HG02623 (cell line): Measurements from ENCODE around the gene PGAM2.
"Not testable (repeated sequence)": the region's sequence is repeated elsewhere in the genome, so short reads cannot be mapped to it uniquely, and the experiment has no call there.

ENCODE experiments used
- ATAC-seq: cut with Tn5 transposase; IDR thresholded peaks from one replicate; pipeline ENCODE4 v1.9.1; 2021; ENCODE audit warnings: moderate library complexity; ENCODE audit not compliant: unreplicated experiment

Gene PGAM2

DNA sequence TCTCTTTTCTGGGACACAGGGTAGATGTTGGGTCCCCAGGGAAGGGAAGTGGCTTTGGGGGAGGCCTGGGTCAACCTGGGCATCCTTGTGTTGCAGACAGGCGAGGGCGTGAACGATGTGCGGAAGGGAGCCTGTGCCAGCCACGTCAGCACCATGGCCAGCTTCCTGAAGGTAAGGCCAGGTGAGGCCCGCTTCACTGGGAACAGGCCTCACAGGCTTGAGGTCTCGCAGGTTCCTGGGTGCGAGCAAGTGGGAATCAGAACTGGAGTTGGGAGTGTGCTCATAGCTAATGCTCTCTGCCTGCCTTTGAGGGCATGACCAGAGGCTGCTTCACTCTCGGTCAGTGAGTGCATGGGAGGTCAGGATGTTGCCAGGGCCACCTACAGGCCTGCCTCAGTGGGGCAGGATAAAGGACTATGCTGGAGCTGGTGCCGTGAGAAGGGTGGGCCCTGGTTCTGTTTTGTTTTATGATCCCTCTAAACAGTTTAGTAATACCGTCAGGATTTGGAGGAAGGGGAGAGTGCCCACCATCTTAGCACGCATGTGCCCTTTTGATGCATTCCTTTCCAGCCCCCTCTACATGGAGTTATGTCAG, 12.5 kb downstream of the PGAM2 start:
- no peak for ATAC-seq

DNA sequence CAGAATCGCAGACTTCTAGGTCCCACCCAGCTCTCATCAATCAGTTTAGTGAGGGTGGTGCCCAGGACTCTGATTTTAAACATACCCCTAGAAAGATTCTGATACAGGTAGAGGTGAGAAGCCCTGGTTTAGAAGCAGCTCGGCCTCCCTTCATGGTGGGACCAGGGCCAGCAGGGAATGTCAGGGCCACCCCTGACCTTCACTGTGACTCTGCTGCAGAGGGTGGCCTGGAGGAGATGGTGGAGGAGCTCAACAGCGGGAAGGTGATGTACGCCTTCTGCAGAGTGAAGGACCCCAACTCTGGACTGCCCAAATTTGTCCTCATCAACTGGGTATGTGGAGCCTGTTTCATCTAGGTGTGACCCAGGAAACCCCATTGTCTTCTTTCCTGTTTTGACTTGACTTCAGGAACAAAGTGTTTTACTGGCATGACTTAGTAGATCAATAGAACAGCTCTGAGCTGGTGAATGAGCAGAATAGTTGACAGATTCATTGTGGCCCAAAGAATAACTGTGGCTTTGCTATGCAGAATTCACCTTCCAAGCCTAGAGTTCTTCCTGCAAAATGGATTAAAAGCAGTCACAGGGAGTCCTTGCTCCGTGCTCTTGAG, 13.7 kb downstream of the PGAM2 start:
- ATAC-seq: no peak

DNA sequence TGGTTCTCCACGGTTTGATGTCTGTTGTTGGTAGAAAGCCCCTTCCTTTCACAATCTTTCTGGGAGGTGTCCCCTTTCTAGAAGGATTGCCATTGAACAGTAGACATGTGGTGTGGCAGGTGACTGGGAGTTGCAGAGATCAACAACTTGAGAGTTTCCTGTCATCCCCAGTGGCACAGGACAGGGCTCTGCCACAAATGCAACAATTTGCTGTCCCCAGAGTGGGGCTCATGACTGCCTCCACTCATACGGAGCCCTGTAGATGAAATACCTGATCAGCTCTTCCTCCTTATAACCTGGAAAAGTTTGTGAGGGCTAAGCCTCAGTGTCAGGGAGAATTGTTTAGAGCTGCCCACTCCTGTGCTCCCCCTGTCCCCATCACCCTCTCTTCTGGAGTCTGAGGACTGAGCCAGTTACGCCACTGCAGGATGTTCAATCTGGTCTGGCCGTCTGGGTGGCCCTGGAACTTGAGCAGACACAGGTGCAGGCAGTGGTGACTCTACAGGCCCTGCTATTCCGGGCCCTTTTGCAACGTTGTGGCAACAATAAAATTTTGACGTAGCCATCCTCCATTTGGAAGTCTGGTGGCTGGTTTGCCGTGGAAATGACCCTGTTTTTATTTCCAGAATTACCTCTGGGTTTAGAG, 14.3 kb downstream of the PGAM2 start:
- ATAC-seq: no peak

DNA sequence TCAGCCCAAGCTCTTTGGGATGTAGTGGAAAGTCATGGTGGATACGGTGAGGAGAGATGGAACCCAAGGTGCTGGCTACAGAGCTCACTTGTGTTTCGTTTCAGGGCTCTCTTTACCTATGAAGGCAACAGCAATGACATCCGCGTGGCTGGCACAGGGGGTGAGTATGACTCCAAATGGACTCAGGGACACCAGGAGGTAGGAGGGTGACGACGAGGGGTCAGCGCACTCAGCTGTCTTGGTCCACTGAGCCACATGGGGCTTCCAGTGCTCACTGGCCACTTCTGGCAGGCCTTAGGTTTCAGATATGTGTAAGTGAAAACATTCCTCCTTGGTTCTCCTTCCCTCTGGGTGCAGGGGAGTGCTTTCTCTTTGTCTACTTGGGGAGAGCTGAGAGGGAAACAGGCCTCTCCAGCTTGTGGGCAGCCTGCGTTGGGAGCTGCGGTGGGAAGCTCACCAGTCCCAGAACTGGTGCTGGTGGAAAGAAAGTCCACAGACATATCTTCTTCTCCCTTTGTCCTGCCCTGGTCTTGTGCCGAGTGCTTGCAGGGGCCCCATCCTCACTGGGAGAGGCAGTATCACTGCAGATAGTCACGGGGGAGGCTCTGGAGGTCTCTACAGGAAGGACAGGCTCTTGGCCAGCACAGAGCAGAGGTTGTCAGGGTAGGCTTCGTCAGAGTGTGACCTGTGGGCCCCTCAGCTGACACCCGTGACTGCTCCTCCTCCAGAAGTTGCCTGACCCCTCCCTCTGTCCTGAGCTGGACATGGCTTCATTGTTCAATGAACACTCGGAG, 15.0 kb downstream of the PGAM2 start:
- no peak for ATAC-seq

DNA sequence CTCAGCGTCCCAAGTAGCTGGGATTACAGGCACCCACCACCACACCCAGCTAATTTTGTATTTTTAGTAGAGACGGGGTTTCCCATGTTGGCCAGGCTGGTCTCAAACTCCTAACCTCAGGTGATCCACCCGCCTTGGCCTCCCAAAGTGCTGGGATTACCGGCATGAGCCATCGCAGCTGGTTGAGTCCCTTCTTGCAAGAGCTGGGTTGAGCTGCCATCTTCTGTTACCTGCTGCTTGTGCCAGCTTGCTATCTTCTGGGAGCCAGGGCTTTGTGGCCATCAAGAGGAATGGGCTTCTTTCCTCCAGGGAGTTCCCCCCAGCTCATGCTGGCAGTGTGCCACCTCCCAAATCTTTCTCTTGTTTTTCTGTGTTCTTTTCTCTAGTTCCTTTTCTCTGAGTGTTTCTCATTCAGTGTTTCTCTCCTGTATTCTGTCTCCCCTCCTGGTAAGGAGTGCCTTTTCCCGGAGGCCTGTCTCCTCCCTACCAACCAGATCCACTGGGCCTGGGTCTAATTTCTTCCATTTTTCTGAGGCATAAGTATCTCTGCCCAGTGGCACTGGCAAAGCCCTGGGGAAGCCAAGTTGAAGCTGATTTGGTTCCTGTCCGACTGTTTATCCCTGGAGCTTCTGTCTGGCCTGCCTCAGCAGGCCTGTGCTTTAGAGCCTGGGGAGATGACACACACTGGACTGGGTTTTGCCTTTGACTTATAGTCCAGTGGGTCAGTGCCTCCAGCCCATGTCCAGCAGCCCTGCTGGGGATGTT, 17.2 kb downstream of the PGAM2 start:
- no peak for ATAC-seq

DNA sequence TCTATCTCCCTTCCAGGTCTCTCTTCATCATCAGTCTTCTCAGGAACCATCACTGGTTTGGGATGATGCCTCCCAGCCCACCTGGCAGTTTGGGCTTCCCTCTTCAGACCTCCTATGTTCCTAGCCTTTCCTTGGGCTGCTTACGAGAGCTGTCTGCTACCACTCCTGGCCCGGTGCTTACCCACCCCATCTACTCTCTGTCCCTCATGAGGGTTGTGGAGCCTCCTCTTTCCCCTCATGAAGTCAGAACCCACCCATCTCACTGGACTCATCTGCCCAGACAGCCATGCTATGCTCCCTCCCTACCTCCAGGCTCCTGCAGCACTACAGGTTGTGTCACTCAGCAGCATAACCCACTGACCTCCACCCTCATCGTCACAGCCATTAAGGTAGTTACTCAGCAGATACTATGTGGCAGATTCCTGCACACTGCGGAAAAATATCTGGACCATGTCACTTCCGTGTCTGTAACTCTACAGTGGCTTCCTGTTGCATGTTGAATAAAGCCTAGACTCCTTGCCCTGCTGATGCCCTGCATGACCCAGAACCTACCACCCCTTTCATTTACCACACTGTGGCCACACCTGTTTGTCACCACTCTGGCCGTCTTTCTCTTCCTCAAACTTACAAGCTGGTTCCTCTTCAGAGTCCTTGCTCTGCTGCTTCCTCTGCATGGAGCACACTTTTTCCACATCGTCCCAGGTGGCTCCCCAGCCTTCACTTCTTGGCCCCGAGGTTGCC, 18.9 kb downstream of the PGAM2 start:
- ATAC-seq: peak; percentile 56

DNA sequence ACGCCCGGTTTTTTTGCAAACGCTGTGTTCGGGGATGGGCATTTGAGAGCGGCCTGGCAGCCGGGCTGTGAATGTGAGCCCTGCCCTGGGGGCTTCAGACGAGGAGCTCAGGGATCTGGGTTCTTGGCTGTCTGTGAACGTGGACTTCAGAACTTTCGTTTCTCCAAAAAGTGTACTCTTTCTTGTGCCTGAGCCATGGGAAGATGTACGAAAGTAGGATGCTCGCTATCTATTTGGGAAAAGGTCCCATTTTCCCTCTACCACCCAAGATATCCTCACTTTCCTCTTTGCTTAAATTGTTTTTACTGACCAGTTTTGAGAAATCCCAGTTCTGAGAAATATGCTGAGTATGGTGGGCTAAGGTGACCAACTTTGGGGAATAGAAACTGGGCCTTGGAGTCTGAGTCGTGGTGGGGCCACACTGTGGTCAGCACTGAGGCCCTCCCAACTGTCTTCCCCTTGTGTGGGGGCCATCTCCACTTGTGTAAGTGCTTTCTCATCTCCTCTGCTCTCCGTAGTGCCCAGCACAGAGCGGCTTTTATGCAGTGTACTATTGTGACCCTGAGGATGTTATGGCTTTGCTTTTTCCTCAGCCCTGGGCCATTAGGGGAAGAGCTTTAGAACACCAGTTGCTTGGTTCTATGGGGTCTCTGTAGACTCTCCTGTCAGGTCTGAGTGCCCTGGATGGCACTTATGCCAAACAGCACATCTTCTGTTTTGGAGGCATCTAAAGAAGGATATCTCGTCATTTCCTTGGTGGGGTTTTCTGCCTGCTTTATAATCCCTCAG, 19.9 kb downstream of the PGAM2 start:
- no peak for ATAC-seq

DNA sequence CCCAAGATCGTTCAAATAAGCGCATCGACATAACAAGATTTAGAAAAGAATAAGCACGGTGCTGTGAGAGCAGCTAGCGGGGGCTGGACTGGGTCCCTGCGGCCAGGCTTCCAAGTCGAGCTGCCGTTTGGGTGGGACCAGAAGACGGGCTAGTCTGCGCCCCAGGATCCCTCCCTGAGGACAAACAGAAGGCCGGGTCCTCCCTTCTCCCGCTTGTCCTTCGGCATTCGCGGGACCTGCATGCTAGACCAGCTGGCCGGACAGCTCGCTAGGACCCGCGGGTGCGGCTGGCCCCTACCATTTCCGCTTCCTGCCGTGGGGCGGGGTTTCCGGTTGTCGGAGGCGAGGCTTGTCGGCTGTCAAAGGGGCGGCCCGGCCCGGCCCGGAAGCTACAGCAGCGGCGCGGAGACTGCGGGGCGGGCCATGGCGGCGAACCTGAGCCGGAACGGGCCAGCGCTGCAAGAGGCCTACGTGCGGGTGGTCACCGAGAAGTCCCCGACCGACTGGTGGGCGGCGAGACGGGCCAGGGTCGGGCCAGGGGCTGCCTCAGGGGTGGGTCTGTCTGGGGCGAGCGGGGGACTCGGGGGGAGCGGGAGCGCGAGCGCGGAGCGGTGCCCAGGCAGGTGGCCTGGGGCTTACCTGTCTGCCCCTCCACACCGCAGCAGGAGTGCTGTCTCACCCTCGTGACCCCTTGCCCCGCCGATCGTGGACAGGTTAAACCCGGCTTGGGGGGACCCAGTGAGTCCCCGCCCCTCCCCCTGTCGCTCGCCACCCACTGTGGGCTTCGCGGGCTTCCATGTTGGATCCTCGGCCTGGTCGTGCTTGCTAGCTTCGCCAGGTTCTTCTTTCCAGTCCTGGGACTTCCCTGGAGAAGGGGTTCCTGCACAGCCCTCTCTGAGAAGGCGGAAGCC, 20.8 kb downstream of the PGAM2 start, which contains the start of gene DBNL:
TSS of gene DBNL (plus strand) at position 388 of the 911 bp plus-strand sequence. CDS start at position 424, 36 bp downstream.
- peak; percentile 61 for ATAC-seq

DNA sequence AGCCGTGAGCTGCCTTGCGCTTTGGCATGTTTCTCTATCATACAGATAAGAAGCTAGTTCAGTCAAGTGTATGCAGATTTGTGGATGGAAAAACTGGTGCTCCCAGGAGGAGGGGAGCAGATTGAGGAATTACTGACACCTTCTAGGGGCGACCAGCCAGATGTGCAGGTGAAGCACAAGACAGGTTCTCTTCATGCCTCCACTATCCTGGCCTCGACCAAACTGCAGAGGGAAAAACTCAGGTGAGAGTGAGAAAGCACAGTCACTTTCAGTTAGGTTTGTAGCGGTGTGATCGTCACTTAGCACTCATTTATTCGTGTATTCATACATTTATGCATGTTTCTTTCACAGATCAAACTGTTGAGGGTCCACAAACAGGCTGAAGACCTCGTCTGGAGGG, 21.5 kb downstream of the PGAM2 start:
- ATAC-seq: no peak

DNA sequence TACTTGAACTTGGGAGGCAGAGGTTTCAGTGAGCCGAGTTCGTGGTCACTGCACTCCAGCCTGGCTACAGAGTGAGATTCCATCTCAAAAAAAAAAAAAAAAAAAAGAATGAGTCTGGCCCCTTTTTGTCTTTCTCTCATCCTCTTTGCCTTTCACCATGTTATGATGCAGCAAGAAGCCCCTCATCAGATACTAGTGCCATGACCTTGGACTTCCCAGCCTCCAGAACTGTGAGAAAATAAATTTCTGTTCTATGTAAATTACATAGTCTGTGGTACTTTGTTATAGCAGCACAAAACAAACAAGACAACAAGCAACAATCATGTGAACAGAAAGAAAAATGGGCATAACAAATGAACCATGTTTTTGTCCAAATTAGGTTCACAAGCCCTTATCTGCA, 23.1 kb downstream of the PGAM2 start:
- no peak for ATAC-seq

DNA sequence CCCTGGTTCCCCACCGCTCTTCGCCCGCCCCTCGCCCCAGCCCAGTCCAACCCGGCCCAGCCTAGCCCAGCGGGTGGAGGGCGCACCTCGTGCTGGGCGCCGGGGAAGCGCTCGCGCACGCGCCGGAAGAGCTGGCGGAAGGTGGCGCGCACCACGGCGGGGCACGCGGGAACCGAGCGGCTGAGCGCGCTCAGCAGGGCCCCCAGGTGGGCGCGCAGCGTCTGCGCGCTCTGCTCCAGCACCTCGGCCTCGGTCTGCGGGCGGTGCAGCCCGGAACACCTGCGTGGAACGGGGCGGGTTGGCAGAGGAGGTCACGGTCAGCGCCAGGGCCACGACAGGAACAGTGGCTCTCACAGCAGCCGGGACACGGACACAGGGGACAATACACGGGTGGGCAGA, 24.9 kb downstream of the PGAM2 start:
- ATAC-seq: peak; percentile 39

DNA sequence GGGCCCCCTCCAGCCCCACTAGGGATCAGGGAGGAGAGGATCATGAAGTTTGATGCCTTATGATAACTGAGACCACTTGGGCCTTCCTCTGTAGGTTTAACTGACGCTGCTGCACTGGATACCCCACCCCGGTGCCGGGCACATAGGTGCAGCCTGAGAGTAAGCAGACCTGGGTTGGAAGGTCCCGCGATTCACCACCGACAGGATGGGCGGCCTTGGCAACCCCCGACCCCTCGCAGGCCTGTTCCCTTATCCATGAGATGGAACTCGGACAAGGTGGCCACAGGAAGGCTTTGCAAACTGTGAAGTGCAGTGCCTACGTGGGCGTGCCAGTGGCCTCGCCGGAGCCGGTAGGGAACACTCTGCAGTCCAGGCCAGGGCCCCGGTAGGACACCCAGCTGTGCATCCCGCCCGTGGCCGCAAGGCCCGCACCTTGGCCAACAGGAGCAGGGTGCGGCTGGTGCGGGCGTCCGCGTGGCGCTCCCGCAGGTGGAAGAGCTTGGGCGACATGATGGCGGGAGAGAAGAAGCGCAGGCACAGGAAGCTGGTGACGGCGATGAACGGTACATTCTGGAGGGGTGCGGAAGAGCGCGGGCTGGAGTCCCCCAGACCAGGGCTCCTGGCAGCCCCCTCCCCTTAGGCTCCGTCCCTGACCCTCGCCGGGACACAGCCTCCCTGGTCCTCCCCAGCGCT, 25.4 kb downstream of the PGAM2 start:
- ATAC-seq: not testable (repeated sequence)

DNA sequence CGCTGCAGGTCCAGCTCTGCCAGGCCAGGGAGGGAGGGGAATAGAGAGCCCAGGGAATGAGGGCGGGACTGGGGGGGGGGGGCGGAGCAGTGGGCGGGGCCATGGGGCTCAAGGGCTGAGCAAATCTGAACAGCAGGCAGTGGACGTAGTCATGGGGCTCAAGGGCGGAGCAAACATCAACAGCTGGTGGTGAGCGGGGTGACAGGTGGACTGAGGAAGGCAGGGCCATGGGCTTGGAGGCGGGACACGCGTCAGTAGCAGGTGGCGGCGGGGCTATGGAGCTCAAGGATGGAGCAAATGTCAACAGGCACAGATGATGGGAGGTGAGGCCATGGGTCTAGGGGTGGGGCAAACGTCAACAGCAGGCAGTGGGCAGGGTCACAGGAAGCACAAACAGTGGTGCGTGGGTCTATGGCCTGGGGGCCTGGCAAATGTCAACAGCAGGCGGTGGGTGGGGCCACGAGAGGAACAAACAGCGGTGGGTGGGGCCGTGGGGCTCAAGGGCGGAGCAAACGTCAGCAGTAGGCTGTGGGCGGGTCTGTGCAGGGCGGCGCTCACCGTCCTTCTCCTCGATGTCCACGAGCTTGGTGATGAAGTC, 26.3 kb downstream of the PGAM2 start:
- peak; percentile 69 for ATAC-seq

DNA sequence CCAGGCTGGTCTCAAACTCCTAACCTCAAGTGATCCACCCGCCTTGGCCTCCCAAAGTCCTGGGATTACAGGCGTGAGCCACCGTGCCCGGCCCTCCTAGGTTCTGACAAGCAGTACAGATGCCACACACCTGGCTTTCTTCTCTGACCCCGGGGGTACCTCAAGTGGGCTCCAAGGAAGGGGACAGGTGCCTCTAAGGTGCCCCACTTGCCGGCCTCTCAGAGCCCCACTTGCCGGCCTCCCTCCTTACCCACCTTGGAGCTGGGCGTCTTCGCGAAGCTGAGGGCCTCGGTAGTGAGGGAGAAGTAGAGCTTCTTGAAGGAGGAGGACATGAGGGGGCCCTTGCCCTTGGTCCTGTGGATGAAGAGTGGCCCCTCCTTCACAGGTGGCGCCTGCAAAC, 26.8 kb downstream of the PGAM2 start:
- ATAC-seq: not testable (repeated sequence)

DNA sequence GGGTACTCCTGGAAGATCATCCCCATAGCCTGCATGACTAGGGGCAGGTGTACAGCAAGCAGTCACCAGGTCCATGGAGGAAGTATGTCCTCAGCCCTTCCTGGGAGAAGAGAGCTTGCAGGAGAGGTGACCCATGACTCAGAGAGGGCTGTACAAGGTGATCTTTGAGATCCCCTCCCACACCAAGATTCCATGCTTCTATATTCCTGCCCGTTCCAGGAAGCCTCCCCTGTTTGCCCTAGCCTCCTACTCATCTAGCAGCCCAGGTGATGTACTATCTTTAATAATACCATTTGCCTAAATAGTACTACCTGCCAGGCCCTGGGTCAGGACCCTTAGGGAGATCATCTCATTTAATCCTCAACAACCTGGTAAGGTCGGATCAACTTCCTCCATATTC, 27.4 kb downstream of the PGAM2 start:
- not testable (repeated sequence) for ATAC-seq

DNA sequence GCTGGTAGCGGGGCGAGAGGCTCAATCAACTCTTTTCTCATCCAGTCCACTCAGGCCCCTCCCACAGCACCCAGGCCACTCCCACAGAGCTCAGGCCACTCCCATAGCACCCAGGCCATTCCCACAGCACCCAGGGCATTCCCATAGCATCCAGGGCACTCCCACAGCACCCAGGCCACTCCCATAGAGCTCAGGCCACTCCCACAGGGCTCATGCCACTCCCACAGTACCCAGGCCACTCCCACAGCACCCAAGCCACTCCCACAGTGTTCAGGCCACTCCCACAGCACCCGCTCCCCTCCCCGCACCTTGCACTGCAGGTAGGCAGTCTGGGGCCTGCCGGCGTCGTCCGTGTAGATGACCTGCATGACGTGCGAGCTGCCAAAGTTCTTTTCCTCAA, 29.0 kb downstream of the PGAM2 start:
- not testable (repeated sequence) for ATAC-seq
